ENCODE data around the gene SHC3. TPM values are rescaled to one million over a fixed set of nuclear protein-coding genes. Genes with fewer than 3 reads are reported as not detected.

Gene SHC3
- total and polyA plus RNA-seq, 2 experiments from 2014 or later: 1.3 to 2.9 TPM

GRCh38 chr9:89012294-89013042 is 166.2 kb downstream of the SHC3 start:
- Mint-ChIP-seq H3K27me3 (ENCODE audit: insufficient read depth, low read depth, poor library complexity) (peaks cover 4% of the 10 kb centered on the region), H3K27ac (no peak overlapping the region), H3K4me3 (no peak overlapping the region), H3K36me3 (ENCODE audit: low read depth) (no peaks in the 10 kb centered on the region; the same call in 2 of the 3 replicates), H3K9me3 (no peaks in the 10 kb centered on the region), H3K4me1 (peaks cover 23% of the 10 kb centered on the region)
- Histone ChIP-seq H3K79me2 (replicated peaks; ENCODE audit: insufficient read depth) (no peaks in the 10 kb centered on the region), H2AFZ (no peak overlapping the region; the same call in 1 of the 2 replicates), H3K9me2 (ENCODE audit: insufficient read depth) (peaks cover 4% of the 10 kb centered on the region; the same call in 1 of the 2 replicates), H3K4me3 (no peak overlapping the region), H3K4me1 (ENCODE audit: insufficient read depth) (peaks cover 13% of the 10 kb centered on the region), H3F3A (replicated peaks; ENCODE audit: low read depth) (no peaks in the 10 kb centered on the region), H3K36me3 (ENCODE audit: insufficient read depth) (no peaks in the 10 kb centered on the region), H3K27me3 (ENCODE audit: insufficient read depth) (no peaks in the 10 kb centered on the region), H3K4me2 (no peak overlapping the region), H4K20me1 (replicated peaks; ENCODE audit: insufficient read depth) (no peaks in the 10 kb centered on the region), H3K27ac (ENCODE audit: low read depth) (no peak overlapping the region)
- peak in 1 of 2 experiments; percentile 31; a peak in 2 of 4 replicates for TF ChIP-seq CTCF (conservative IDR thresholded peaks at IDR 0.05; ENCODE audit: low read depth in 2 of 2)
- TF ChIP-seq STAT1 (IDR thresholded peaks at IDR 0.05; ENCODE audit: unreplicated experiment): no peak
- no peak for TF ChIP-seq EZH2 (IDR thresholded peaks at IDR 0.05; ENCODE audit: low read depth, unreplicated experiment)
- no peak for TF ChIP-seq ZNF331 (CRISPR knock-in tag; IDR thresholded peaks at IDR 0.05; ENCODE audit: low read depth)
- no peak for TF ChIP-seq CREB1 (CRISPR knock-in tag; IDR thresholded peaks at IDR 0.05; ENCODE audit: low read depth)
- DNase-seq (ENCODE audit: low spot score) (peak; percentile 41), ATAC-seq (peak; percentile 72)

- Mint-ChIP-seq H3K9me3 (no peaks in the 10 kb centered on the region), H3K4me1 (peaks cover 26% of the 10 kb centered on the region), H3K27me3 (ENCODE audit: insufficient read depth, low read depth, poor library complexity) (peaks cover 7% of the 10 kb centered on the region), H3K4me3 (no peak overlapping the region), H3K36me3 (ENCODE audit: low read depth) (no peaks in the 10 kb centered on the region; the same call in 2 of the 3 replicates), H3K27ac (no peak overlapping the region)
- Histone ChIP-seq H3K4me2 (no peak overlapping the region), H3K79me2 (replicated peaks; ENCODE audit: insufficient read depth) (no peaks in the 10 kb centered on the region), H3K9me2 (ENCODE audit: insufficient read depth) (peaks cover 4% of the 10 kb centered on the region; the same call in 1 of the 2 replicates), H3F3A (replicated peaks; ENCODE audit: low read depth) (no peaks in the 10 kb centered on the region), H3K4me1 (ENCODE audit: insufficient read depth) (peaks cover 14% of the 10 kb centered on the region), H3K27me3 (ENCODE audit: insufficient read depth) (no peaks in the 10 kb centered on the region), H3K4me3 (no peak overlapping the region), H3K36me3 (ENCODE audit: insufficient read depth) (no peaks in the 10 kb centered on the region), H4K20me1 (replicated peaks; ENCODE audit: insufficient read depth) (no peaks in the 10 kb centered on the region), H2AFZ (no peak overlapping the region), H3K27ac (ENCODE audit: low read depth) (no peak overlapping the region)
- TF ChIP-seq ZNF331 (CRISPR knock-in tag; IDR thresholded peaks at IDR 0.05; ENCODE audit: low read depth): no peak
- ATAC-seq: no peak
- DNase-seq (ENCODE audit: low spot score): no peak
These were observed 166.9 kb downstream of the SHC3 start for GRCh38 chr9:89011683-89012082.

- no peak overlapping the region for H3K27ac ChIP-seq (ENCODE audit: low read depth)
- Mint-ChIP-seq H3K27ac (no peak overlapping the region), H3K36me3 (ENCODE audit: low read depth) (no peaks in the 10 kb centered on the region; the same call in 2 of the 3 replicates), H3K4me3 (no peak overlapping the region), H3K4me1 (peaks cover 26% of the 10 kb centered on the region), H3K27me3 (ENCODE audit: insufficient read depth, low read depth, poor library complexity) (peaks cover 7% of the 10 kb centered on the region), H3K9me3 (no peaks in the 10 kb centered on the region)
- peaks cover 14% of the 10 kb centered on the region for H3K4me1 ChIP-seq (ENCODE audit: insufficient read depth)
- no peaks in the 10 kb centered on the region for H3K36me3 ChIP-seq (ENCODE audit: insufficient read depth)
- H3K4me3 ChIP-seq: no peak overlapping the region
- H3F3A ChIP-seq (replicated peaks; ENCODE audit: low read depth): no peaks in the 10 kb centered on the region
- H3K4me2 ChIP-seq: no peak overlapping the region
- no peaks in the 10 kb centered on the region for H4K20me1 ChIP-seq (replicated peaks; ENCODE audit: insufficient read depth)
- H3K27me3 ChIP-seq (ENCODE audit: insufficient read depth): no peaks in the 10 kb centered on the region
- no peak overlapping the region for H2AFZ ChIP-seq
- ATAC-seq: no peak; the same call in 2 of the 3 replicates
- H3K79me2 ChIP-seq (replicated peaks; ENCODE audit: insufficient read depth): no peaks in the 10 kb centered on the region
- DNase-seq (ENCODE audit: low spot score): no peak
- no peaks in the 10 kb centered on the region for H3K9me2 ChIP-seq (ENCODE audit: insufficient read depth)
- TF ChIP-seq POLR2AphosphoS5 (IDR thresholded peaks at IDR 0.05; ENCODE audit: low read depth) (no peak), ZNF331 (CRISPR knock-in tag; IDR thresholded peaks at IDR 0.05; ENCODE audit: low read depth) (no peak), JUNB (IDR thresholded peaks at IDR 0.05; ENCODE audit: unreplicated experiment) (no peak), ZNF114 (CRISPR knock-in tag; IDR thresholded peaks at IDR 0.05) (no peak), EZH2 (IDR thresholded peaks at IDR 0.05; ENCODE audit: low read depth, unreplicated experiment) (no peak), REST (IDR thresholded peaks at IDR 0.05; ENCODE audit: unreplicated experiment) (no peak), STAT1 (IDR thresholded peaks at IDR 0.05; ENCODE audit: unreplicated experiment) (no peak), CREB1 (CRISPR knock-in tag; IDR thresholded peaks at IDR 0.05; ENCODE audit: low read depth) (no peak), NANOG (IDR thresholded peaks at IDR 0.05; ENCODE audit: borderline replicate concordance) (no peak)
These were observed 168.0 kb downstream of the SHC3 start for GRCh38 chr9:89010526-89011111.

All from GM23338 (cell line).